Karpas-422 (cell line): ENCODE data around the gene HDDC2. TPM values are rescaled to one million over a fixed set of nuclear protein-coding genes. Genes with fewer than 3 reads are reported as not detected.

ENCODE experiments used
- DNase-seq: peaks from one replicate; pipeline ENCODE4 v3.0.0-alpha.2; 2015
- H2AFZ ChIP-seq: fragments of 200-600 bp; sonication (generic); 2 replicates; pipeline ENCODE4 v1.6.1; 2014; ENCODE audit warnings: antibody characterized with exemption, low read length, mixed read lengths
- H3K27ac ChIP-seq: fragments of 200-600 bp; sonication (generic); 2 replicates; pipeline ENCODE4 v1.5.1; 2014; ENCODE audit warnings: mild to moderate bottlenecking, low read length, moderate library complexity
- H3K27me3 ChIP-seq: fragments of 200-600 bp; sonication (generic); 2 replicates; pipeline ENCODE4 v1.6.1; 2014; ENCODE audit warnings: low read length, mixed read lengths
- H3K36me3 ChIP-seq: fragments of 200-600 bp; sonication (generic); 2 replicates; pipeline ENCODE4 v1.6.1; 2014; ENCODE audit warnings: low read length, mixed read lengths; ENCODE audit not compliant: insufficient read depth
- H3K4me1 ChIP-seq: fragments of 200-600 bp; sonication (generic); 2 replicates; pipeline ENCODE4 v1.6.1; 2014; ENCODE audit warnings: mild to moderate bottlenecking, low read length, mixed read lengths
- H3K4me2 ChIP-seq: fragments of 200-600 bp; sonication (generic); 2 replicates; pipeline ENCODE4 v1.6.1; 2014; ENCODE audit warnings: low read length, low read depth, mild to moderate bottlenecking; ENCODE audit not compliant: poor library complexity, severe bottlenecking
- H3K4me3 ChIP-seq: fragments of 200-600 bp; sonication (generic); 2 replicates; pipeline ENCODE4 v1.5.1; 2014; ENCODE audit warnings: mild to moderate bottlenecking, antibody characterized with exemption, low read length, mixed read lengths
- H3K79me2 ChIP-seq: fragments of 200-600 bp; sonication (generic); 2 replicates; pipeline ENCODE4 v1.6.1; 2014; ENCODE audit warnings: mild to moderate bottlenecking, low read length, mixed read lengths
- H3K9ac ChIP-seq: fragments of 200-600 bp; sonication (generic); 2 replicates; pipeline ENCODE4 v1.6.0; 2014; ENCODE audit warnings: low read length
- H3K9me2 ChIP-seq: fragments of 200-600 bp; sonication (generic), shearing (Covaris generic); replicated peaks from 2 replicates; pipeline ENCODE4 v1.6.0; 2014; ENCODE audit warnings: mild to moderate bottlenecking, low read length, moderate library complexity; ENCODE audit not compliant: insufficient read depth
- H3K9me3 ChIP-seq: fragments of 300-700, 200-600 bp; sonication (generic); 2 replicates; pipeline ENCODE4 v1.6.1; 2014; ENCODE audit warnings: low read length, mixed read lengths
- H4K20me1 ChIP-seq: fragments of 200-600 bp; sonication (generic); 2 replicates; pipeline ENCODE4 v1.6.1; 2014; ENCODE audit warnings: mild to moderate bottlenecking, antibody characterized with exemption, low read length, low read depth; ENCODE audit not compliant: insufficient read depth
- total RNA-seq: library from RNA; depleted of rRNA; stranded (reverse); fragments of >200 nt; shearing (Covaris generic); gene quantifications from 2 replicates; pipeline ENCODE4 v1.2.3, GENCODE V29; 2014; ENCODE audit warnings: low replicate concordance; rRNA removed

The HDDC2 gene, protein sequence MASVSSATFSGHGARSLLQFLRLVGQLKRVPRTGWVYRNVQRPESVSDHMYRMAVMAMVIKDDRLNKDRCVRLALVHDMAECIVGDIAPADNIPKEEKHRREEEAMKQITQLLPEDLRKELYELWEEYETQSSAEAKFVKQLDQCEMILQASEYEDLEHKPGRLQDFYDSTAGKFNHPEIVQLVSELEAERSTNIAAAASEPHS
- total RNA-seq = 167 and 177 TPM in 2 replicates

GRCh38 chr6:125301435-125302391 lies at the start of gene HDDC2:
TSS of gene HDDC2 (minus strand) at chr6:125301967. CDS start at chr6:125301932, 35 bp downstream.
- Histone ChIP-seq H3K36me3 (peaks cover 35% of the 10 kb centered on the region), H4K20me1 (no peaks in the 10 kb centered on the region), H3K27ac (peak within 1 kb of the TSS; percentile 54), H3K27me3 (no peaks in the 10 kb centered on the region), H3K79me2 (peaks cover 46% of the 10 kb centered on the region), H3K9ac (peak within 1 kb of the TSS; percentile 88), H2AFZ (peak within 1 kb of the TSS; percentile 79; the same call in 1 of the 2 replicates), H3K9me3 (no peaks in the 10 kb centered on the region), H3K4me3 (peak within 1 kb of the TSS; percentile 71), H3K9me2 (no peaks in the 10 kb centered on the region), H3K4me1 (peaks cover 21% of the 10 kb centered on the region), H3K4me2 (peak within 1 kb of the TSS; percentile 74)
- peak; percentile 82 for DNase-seq

DNA sequence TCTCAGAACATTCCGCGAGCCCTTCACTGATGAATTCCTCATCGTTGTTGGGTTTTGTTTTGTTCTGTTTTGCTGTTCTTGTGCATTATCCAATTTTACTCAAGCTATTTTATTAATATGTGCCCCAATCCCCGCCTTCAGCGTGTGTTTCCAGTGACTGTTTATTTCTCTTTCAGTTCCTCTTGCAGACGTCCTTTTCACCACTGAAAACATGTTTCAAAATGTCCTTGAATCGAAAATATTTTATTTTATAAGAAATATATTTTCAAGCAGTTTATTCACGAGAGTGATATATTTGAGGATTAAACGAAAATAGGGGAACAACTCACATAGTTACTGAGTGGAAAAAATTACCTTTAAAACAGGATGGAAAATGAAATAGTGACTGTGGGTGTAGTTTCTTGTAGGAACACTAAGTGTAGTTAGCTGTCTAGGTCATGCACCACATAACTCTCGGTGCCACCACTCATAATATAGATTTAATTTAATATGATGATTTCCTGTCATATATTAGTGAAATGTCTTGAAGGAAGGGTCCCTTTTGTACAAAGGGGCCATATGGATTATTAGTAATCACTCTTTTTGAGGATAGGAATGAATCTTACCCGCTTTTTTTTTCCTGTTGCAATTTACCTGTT lies 45.3 kb upstream of the HDDC2 start:
- Histone ChIP-seq H3K27me3 (no peaks in the 10 kb centered on the region), H4K20me1 (no peaks in the 10 kb centered on the region), H3K9ac (no peak overlapping the region), H3K4me2 (no peak overlapping the region), H3K4me3 (no peak overlapping the region), H3K27ac (no peak overlapping the region), H3K9me2 (no peaks in the 10 kb centered on the region), H3K9me3 (no peaks in the 10 kb centered on the region), H3K36me3 (no peaks in the 10 kb centered on the region), H3K79me2 (no peaks in the 10 kb centered on the region), H3K4me1 (no peaks in the 10 kb centered on the region), H2AFZ (no peak overlapping the region)
- DNase-seq = no peak

- no peak for DNase-seq
- Histone ChIP-seq H3K4me1 (no peaks in the 10 kb centered on the region), H3K9ac (no peak overlapping the region), H3K4me2 (no peak overlapping the region), H3K27ac (no peak overlapping the region), H3K9me2 (no peaks in the 10 kb centered on the region), H3K9me3 (no peaks in the 10 kb centered on the region), H3K4me3 (no peak overlapping the region), H3K79me2 (no peaks in the 10 kb centered on the region), H3K36me3 (no peaks in the 10 kb centered on the region), H4K20me1 (no peaks in the 10 kb centered on the region), H2AFZ (no peak overlapping the region), H3K27me3 (no peaks in the 10 kb centered on the region)
Observed at GRCh38 chr6:125346201-125346925, 44.6 kb upstream of the HDDC2 start.

GRCh38 chr6:125341460-125341859 lies 39.7 kb upstream of the HDDC2 start:
- Histone ChIP-seq H3K9me2 (no peaks in the 10 kb centered on the region), H3K9me3 (no peaks in the 10 kb centered on the region), H3K4me3 (no peak overlapping the region), H3K4me2 (no peak overlapping the region), H3K27me3 (no peaks in the 10 kb centered on the region), H3K36me3 (no peaks in the 10 kb centered on the region), H2AFZ (no peak overlapping the region), H3K9ac (no peak overlapping the region), H4K20me1 (no peaks in the 10 kb centered on the region), H3K79me2 (no peaks in the 10 kb centered on the region), H3K4me1 (no peaks in the 10 kb centered on the region), H3K27ac (no peak overlapping the region)
- no peak for DNase-seq

- Histone ChIP-seq H3K9me3 (no peaks in the 10 kb centered on the region), H3K4me3 (no peak overlapping the region), H3K4me2 (no peak overlapping the region), H3K36me3 (no peaks in the 10 kb centered on the region), H3K9ac (no peak overlapping the region), H3K27ac (no peak overlapping the region), H2AFZ (no peak overlapping the region), H3K79me2 (no peaks in the 10 kb centered on the region), H3K9me2 (no peaks in the 10 kb centered on the region), H3K27me3 (no peaks in the 10 kb centered on the region), H3K4me1 (no peaks in the 10 kb centered on the region), H4K20me1 (no peaks in the 10 kb centered on the region)
- DNase-seq = no peak
Observed at GRCh38 chr6:125340991-125341390, 39.2 kb upstream of the HDDC2 start.

DNA sequence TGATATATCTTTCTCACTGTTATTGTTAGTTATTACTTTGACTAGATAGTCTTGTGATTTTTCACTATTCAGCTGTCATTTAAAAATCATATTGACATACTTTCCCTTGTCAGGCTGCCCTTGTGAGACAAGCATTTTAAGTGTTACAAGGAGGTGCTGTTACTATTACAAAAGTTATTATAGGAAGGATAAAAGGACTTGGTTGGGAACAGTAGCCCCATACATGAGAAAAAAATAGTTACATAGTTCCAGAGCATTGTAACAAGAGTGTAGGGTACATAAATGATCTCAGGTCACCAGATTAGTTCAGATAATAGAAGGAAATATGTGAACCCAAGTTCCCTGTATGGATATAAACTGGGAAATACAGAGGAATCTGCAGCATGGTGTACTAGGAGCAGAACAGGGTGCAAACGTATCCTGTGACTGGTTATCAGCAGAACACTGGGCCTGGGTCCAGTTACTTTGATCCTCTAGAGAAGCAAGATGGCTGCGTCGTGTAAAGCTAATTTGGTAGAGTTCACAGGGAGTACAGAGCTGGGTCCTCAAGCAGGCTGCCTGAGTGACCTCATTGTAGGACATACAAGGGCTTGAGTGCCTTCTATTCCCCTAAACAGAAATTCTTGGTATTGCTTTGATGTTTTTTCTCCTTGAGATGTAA lies 38.5 kb upstream of the HDDC2 start:
- no peak overlapping the region for H3K9ac ChIP-seq
- no peak overlapping the region for H2AFZ ChIP-seq
- no peaks in the 10 kb centered on the region for H3K27me3 ChIP-seq
- H3K9me2 ChIP-seq = no peaks in the 10 kb centered on the region
- no peak overlapping the region for H3K4me2 ChIP-seq
- no peak for DNase-seq
- no peak overlapping the region for H3K4me3 ChIP-seq
- H3K9me3 ChIP-seq = no peaks in the 10 kb centered on the region
- no peak overlapping the region for H3K27ac ChIP-seq
- H3K4me1 ChIP-seq = no peaks in the 10 kb centered on the region
- no peaks in the 10 kb centered on the region for H3K79me2 ChIP-seq
- no peaks in the 10 kb centered on the region for H4K20me1 ChIP-seq
- no peaks in the 10 kb centered on the region for H3K36me3 ChIP-seq

DNA sequence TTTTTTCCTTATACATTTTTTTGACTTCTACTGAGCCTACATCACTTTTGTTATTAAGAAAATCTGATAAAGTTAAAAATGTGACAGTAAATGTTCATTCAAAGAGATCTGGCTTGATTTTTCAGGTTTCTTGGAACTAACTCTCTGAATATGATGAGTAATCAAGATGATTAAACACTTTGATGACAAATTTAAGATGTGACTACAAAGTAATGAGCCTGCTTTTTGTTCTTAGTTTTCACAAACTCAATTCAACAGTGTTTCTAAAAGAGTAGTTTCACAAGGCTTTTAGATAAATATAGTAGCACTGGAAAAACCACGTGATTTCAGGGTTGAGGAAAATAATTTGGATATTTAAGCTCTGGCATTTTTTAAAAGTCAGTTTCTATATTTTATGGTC lies 37.9 kb upstream of the HDDC2 start:
- no peak for DNase-seq
- Histone ChIP-seq H3K9ac (no peak overlapping the region), H2AFZ (no peak overlapping the region), H3K27me3 (no peaks in the 10 kb centered on the region), H4K20me1 (no peaks in the 10 kb centered on the region), H3K79me2 (no peaks in the 10 kb centered on the region), H3K36me3 (no peaks in the 10 kb centered on the region), H3K4me2 (no peak overlapping the region), H3K9me3 (no peaks in the 10 kb centered on the region), H3K4me3 (no peak overlapping the region), H3K27ac (no peak overlapping the region), H3K9me2 (no peaks in the 10 kb centered on the region), H3K4me1 (no peaks in the 10 kb centered on the region)
